SHP77 treated with DMSO at 0.1 percent for 48 hours (cell line): ENCODE data around the gene SPDYE2B.
"Not testable (repeated sequence)": the region's sequence is repeated elsewhere in the genome, so short reads cannot be mapped to it uniquely, and the experiment has no call there.

Experiments
- DNase-seq: peaks from one replicate; lab custom pipeline; 2025; lab: John Stamatoyannopoulos, UW

The SPDYE2B gene, protein sequence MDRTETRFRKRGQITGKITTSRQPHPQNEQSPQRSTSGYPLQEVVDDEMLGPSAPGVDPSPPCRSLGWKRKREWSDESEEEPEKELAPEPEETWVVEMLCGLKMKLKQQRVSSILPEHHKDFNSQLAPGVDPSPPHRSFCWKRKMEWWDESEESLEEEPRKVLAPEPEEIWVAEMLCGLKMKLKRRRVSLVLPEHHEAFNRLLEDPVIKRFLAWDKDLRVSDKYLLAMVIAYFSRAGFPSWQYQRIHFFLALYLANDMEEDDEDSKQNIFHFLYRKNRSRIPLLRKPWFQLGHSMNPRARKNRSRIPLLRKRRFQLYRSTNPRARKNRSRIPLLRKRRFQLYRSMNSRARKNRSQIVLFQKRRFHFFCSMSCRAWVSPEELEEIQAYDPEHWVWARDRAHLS

DNA sequence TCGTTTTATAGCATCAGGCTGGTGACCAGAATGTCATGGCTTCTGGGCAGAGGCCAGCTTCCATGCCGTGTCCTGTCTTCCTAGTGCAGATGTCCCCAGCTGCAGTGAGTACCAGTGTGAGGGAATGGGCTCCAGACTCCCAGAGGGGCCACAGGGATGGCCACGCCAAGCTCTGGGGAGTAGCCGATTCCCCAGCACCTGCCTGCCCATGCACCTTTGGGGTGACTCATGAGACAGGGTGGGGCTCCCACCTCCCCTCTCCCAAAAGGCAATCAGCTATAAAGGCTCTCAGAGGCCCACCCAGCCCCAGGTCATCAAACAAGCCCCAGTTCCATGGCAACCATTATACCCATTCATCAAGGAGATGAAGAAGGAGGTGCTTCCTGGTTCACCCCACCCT, at the start of gene SPDYE2B:
SPDYE2B (plus strand) TSS at position 396 of the 400 bp plus-strand sequence. CDS start 2,030 bp downstream, outside the sequence.
- not testable (repeated sequence) for DNase-seq

DNA sequence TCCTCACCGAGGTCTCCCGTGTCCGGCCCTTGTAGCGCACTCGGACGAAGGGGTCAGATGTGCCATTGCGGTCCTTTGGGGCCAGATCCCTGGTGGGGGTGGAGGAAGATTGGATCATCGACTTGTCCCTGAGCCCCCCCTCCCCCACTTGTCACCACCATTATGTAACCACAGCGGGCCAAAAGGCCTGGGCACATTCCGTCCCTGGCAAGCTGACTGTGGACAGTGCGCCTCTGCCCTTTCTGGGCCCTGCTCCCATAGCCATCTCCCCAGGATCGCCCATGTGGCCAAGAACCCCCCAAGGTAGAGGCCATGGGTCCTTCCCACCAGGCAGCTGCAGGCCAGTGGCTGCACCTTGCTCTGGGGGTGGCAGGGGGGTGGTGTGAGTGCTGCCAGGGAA, 47.8 kb upstream of the SPDYE2B start:
- DNase-seq, result not testable (repeated sequence)

DNA sequence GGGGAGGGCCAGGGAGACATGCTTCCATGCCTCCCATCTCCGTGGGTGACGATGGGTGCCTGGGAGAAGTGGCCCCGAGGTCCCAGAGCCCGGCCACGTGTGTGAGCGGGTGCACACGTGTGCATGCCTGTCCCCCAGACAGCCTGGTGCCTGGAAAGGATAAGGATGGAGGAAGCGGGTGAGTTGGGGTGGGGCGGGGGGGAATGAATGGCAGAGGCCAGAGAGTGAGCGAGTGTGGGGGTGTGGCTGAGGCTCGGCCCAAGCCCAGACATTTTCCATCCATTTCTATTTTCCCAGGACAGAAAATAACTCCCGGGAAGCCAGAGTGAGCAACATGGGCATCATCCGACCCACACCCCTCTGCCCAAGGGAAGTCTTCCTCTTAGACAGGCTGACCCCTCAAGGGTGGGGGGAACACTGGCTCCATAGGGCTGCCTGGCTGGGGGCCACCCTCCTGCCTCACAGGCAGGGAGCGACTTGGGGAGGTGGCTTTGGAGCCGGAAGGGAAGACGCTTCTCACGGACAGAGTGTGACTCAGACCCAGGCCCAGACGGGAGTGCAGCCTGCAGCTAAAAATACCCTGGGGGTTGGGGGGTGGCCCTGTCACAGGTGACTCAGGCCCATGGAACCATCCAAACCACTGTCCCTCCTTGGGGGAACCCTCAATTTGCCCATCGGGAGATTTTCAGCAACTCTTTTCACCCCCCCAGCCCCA, 45.5 kb upstream of the SPDYE2B start:
- DNase-seq, result not testable (repeated sequence)

DNA sequence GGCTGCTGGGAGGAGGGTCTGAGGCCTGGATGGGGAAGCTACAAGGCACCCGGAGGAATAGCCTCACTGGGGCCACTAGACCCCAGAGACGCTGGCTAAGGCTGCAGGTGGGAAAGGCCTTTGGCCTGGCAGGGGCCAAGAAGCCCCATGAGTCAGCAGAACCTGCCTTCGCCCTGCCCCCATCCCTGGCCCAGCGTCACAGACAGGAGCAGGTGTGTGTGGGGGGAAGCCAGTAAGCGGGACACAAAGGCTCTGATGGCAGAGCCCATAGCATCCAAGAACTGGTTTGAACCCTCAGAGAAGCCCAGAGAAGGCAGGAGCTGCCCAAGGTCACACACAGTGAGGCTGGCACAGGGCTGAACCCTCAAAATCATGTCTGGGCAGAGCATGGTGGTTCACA, 43.3 kb upstream of the SPDYE2B start:
- not testable (repeated sequence) for DNase-seq

DNA sequence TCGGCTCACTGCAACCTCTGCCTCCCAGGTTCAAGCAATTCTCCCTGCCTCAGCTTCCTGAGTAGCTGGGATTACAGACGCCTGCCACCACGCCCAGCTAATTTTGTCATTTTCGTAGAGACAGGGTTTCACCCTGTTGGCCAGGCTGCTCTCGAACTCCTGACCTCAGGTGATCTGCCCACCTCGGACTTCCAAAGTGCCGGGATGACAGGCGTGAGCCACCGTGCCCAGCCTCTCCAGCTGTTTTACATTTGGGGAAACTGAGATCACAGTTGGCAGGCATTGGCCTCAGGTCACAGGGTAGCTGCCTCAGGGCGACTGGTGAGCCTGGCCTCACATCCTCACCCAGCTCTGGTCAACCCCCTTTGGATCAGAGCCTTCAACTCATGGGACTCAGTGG, 40.4 kb upstream of the SPDYE2B start:
- DNase-seq, result not testable (repeated sequence)

DNA sequence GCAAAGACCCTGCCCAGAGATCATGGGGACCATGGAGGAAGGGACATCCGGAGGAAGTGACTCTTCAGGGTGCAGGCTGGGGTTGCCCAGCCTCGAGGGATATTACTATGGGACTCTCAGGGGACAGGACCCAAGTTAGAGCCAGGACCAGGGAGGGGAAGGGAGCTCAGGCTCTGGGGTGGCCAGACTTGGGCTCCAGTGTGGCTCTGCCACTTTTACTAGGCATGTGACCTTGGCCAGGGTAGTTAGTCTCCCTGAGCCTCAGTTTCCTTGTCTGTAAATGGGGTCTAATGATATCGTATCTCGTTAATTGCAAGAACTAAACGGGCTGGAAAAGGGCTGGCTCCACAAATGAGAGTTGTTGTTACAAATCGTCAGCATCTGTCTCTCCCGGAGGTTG, 39.7 kb upstream of the SPDYE2B start:
- not testable (repeated sequence) for DNase-seq

DNA sequence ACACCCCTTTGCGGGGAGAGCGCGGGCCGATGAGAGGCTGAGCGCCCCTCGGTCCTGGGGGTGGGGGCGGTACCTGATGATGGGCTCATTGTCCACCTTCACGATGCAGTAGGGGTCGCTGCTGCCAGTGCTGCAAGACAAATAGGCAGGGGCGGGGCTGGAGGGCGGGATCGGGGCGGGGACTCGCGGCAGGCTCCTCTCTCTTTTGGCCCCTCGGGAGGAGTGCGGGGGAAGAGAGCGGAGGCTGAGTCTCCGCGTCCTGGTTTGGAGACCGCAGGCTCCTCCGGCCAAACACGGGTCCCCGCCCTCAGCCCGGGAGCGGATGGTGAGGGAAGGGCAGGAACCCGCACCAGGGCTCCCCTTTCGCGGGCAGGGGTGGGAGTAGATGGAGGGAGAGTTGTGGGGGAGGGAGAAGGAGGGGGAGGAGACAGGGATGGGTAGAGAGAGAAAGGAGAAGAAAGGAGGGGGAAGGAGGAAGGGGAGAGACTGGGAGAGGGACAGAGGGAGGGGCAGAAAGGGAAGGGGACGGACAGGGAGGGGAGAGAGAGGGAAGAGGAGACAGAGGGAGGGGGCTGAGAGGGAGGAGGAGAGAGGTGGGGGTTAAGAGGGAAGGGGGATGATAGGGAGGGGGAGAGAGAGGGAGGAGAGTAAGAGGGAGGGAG, 39.0 kb upstream of the SPDYE2B start:
- not testable (repeated sequence) for DNase-seq

DNA sequence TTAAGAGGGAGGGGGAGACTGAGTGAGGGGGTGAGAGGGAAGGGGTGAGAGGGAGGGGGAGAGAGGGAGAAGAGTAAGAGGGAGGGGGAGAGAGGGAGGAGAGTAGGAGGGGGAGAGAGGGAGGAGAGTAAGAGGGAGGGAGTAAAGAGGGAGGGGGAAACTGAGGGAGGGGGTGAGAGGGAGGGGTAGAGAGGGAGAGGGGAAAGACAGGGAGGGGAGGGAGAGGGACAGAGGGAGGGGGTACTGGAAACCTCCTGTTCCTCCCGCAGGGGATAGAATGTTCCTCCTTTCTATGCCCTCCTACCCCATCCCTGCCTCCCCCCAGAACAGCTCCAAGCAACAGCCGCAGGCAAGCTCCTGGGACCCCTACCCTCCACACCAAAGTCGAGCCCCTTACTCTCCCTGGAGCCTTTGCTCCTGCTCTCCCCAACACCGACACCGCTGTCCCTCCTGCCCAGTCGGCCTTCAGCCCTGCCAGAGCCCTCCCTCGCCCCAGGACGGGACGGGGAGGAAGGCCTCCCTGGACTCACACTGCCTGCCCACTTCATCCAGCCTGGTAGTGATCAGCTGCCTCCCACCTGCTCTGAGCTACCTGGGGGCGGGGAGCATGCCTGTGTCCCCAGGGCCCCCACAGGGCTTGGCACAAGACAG, 38.3 kb upstream of the SPDYE2B start:
- DNase-seq, result not testable (repeated sequence)

DNA sequence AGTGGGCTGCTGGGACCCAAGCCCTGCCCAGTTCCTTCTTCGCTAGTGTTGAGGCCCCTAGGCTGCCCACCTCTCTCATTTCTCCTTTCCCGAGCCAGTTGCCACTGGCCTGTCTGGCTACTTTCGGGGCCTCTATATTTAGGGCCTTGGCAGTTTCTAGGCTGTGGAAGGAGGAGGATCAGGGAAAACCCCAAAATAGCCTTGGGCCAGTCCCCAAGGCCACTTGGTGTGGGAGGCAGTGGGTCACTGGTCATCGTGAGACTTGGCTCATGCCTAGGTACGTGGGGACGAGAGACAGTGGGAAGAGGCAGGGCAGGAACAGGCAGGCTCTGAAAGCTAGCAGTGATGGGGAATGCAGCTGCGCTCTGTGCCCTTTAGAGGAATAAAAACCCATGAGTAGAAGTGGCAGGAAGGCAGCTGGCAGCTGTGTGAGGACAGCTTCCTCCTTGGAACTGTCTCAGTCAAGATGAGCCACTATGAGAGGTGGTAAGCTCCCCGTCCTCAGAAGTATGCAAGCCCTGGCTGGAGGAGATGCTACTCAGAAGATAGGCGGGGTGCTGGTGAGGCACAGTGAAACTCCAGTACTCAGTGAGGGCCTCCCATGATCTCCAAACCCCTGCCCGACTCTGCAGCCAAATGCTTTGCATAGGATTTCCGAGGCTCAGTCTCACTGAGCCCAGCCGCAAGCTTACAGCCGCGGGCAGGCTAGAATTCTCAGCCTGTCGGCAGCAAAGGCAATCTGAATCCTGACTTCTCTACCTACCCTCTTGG, 36.4 kb upstream of the SPDYE2B start:
- not testable (repeated sequence) for DNase-seq

DNA sequence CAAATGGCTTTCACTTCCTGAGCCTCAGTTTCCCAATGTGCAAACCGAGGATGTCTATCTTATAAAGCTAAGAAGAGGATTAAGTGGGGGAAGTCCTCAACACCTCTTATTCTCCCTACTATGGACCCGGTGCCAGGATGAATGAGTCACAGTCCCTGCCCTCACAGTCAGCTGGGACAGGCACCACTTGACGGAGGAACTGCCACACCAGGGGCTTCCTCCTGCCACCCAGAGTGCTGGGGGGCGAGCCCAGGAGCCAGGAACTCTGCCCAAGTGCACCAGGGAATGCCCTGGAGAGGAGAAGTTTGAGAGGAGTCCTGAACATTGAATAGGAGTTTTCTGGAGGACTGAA, 35.8 kb upstream of the SPDYE2B start:
- not testable (repeated sequence) for DNase-seq

DNA sequence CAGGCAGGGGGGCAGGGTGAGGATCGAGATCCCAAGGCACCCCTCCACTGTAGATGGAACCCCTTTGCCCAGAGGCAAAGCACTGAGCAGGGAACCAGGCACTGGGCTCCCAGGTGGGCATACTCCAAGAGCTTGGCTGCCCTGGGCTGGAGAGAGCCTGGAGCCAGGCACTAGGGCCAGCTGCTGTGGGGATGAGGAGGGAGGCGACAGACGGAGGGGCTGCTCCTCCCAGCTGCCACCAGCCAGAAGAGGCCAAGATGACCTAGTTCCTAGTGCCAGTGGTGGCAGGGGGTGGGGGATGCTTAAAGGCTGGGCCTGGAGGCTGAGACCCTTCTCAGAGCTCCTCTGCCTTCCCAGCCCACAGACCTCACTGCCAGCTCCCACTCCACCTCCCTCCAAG, 35.2 kb upstream of the SPDYE2B start:
- not testable (repeated sequence) for DNase-seq

DNA sequence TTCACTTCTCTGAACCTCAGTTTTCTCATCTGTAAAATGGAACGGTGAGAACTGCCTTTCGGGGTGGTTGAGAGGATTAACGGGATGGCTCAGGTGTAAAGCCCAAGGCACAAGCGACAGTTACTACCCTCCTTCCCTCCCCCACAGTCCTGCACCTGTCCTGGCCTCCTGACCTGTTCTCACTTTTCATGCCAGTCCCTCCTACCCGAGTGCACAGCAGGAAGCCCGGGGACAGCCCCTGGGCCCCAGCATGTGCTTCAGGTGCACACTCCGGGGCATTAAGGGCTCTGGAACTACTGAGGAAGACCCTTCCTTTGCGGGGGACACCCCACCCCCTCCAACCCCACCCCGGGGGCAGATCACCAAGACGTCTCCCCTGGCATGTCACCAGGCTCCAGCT, 34.2 kb upstream of the SPDYE2B start:
- DNase-seq, result not testable (repeated sequence)

DNA sequence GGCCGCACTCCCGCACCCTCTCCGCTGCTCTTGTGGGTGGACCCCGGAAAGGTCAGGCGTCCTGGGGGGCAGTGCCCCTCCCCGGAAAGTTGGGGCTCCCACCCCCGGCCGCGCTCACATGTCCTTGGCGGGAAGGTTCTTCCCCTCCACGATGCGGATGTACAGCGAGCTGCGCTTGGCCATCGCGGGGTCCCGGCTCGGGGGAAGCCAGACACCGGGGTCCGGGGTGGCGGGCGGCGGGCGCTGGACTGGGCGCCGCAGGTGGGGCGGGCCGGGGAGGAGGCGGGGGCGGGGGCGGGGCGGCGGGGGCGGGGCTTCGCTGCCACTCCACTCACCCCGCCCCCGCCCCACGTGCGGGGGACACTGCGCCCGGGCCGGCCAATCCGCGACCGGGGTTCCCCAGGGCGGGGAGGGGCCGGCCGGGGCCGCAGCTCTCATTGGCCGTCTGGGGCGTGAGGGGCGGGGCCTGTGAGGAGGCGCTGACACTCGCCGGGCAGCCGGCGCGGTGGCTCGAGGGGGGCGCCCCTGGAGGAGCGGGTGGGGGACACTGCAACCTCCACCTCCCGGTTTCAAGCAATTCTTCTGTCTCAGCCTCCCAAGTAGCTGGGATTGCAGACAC, 33.5 kb upstream of the SPDYE2B start, which contains the start of gene RASA4:
RASA4 (minus strand) TSS at position 250 of the 619 bp plus-strand sequence; CDS start at position 183, 67 bp downstream.
- not testable (repeated sequence) for DNase-seq

DNA sequence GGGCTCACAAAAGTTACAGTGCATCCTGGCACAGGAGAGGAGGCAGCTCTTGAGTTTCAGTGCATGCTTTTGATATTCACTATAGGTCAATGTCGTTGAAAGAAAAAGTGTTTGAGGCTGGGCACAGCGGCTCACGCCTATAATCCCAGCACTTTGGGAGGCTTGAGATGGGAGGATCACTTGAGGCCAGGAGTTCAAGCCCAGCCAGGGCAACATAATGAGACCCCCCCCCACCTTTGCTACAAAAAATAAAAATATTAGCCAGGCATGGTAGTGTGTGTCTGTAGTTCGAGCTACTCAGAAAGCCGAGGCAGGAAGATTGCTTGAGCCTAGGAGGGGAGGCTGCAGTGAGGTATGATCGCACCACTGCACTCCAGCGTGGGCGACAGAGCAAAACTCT, 32.0 kb upstream of the SPDYE2B start:
- DNase-seq, result not testable (repeated sequence)

DNA sequence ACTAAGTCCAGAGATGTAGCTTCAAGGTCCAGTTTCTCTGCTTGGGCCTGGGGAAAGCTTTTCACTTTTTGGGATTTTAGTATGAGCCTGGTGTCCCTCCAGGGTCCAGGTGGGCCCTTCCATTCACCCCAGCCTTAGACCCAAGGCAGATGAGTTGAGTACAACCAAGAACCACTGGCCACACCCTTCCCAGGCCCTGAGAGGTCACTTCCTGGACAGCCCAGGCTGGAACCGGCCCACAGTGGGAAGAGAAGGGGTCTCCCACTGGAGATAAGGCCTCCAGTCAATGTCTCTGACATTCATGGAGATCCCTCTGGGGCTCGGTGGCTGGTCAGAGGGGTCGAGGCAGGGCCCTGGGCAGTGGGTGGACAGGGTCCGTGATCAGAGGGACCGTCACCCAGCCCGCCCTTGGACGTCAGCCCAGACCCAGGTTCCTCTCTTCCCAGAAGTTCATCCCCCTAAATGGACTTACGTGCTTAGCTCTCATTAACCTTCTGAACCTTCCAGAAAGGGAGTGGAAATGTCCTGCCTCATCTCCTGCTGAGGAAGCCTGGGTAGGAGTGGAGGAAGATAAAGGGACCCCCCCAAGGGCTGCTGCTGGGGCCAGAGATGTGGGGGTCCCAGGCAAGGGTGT, 22.7 kb upstream of the SPDYE2B start:
- not testable (repeated sequence) for DNase-seq

DNA sequence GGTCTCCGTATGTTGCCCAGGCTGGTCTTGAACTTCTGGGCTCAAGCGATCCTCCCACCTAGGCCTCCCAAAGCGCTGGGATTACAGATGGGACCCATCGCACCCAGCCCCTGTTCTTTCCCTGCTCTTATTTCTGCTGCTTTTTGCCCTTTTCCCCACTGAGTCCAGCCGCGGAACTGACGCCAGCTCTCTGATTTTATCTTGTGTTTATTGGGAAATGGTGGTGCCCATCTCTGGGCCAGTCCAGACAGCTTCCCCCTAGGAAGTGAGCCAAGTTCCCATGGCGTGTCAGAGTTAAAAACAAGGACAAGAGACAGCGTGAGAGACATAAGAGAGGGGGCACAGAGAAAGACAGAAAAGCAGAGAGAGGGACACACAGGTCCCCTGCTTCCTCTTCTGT, 19.5 kb upstream of the SPDYE2B start:
- DNase-seq, result not testable (repeated sequence)

DNA sequence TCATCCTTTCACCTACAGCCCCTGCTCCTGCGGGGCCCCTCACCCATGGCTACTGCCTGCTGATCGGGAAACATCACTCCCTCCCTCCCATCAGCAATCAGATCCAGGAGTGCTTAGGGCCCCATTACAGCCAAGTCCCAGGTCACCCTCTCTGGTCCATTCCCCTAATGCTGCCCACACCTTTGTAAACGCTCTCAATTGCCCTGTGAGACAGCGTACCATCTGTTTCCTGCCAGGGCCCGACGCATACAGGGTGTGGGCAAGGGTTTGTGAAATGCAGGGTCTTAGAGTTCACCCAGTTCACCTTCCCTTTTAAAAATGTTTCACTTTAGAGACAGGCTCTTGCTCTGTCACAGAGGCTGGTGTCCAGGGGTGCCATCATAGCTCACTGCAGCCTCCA, 15.8 kb upstream of the SPDYE2B start:
- DNase-seq, result not testable (repeated sequence)

DNA sequence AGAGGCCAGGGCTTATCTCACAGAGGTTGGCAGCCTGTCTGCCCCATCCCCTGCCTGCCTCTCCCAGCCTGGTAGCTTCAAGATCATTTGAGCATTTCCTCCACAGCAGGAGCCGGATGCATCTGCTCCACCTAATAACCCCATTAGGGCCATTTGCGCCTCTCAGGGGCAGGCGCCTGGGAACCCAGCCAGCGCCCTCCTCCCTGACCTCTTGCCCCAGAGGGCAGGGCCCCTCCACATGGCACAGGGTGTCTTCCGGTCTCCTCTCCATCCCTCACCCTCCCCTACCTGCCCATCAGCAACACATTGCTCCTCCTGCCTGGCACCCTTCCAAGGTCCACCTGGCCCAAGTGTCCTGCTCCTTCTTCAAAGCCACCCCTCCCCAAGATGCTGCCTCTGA, 14.8 kb upstream of the SPDYE2B start:
- not testable (repeated sequence) for DNase-seq

DNA sequence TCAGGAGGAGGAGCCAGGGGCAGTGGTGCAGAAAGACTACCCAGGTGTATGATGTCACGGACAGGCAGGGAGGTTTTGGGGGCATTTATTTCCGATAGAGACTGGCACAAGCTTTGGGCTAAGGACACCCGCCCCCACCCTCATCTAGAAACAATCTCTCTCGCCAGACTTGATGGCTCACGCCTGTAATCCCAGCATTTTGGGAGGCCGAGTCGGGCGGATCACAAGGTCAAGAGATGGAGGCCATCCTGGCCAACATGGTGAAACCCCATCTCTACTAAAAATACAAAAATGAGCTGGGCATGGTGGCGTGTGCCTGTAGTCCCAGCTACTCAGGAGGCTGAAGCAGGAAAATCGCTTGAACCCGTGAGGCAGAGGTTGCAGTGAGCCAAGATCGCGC, 13.2 kb upstream of the SPDYE2B start:
- DNase-seq, result not testable (repeated sequence)

DNA sequence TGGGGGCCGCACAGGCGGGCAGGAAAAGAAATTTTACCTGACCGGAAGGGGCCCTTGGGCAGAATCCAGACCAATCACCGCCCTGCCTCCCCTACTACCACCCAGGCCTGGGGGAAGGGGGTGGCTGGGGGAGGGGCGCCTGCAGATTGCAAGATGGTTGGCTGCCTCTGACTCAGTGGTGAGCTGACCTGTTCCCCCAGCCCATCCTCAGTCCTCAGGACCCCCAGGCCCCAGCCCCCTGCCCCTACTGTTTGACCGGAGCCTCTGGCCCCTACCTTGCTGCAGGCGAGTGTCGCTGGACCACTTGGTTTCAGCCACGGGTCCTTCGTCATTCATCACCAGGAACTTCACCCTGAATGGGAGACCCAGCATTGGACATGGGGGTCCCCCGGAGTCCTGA, 11.3 kb upstream of the SPDYE2B start:
- not testable (repeated sequence) for DNase-seq
